HFF-Myc (cell line): ENCODE measurements around the gene LCN6.
"Not testable (repeated sequence)": the region's sequence is repeated elsewhere in the genome, so short reads cannot be mapped to it uniquely, and the experiment has no call there.

Experiments used
- DNase-seq: peaks from one replicate; pipeline ENCODE4 v3.0.0-alpha.2; 2011; ENCODE audit warnings: low read depth; ENCODE audit errors: extremely low read depth
- H3K4me3 ChIP-seq: replicated peaks from 2 replicates; pipeline ENCODE4 v1.5.1; 2011; ENCODE audit warnings: low read depth, mild to moderate bottlenecking, control low read depth, low read length
- TF ChIP-seq, protein P1 (sequence below): IDR thresholded peaks from 2 replicates; pipeline ENCODE4 v1.5.1; 2012; ENCODE audit warnings: mild to moderate bottlenecking, low read depth, low read length, control low read depth; ENCODE audit errors: missing control alignments

LCN6 gene

DNA sequence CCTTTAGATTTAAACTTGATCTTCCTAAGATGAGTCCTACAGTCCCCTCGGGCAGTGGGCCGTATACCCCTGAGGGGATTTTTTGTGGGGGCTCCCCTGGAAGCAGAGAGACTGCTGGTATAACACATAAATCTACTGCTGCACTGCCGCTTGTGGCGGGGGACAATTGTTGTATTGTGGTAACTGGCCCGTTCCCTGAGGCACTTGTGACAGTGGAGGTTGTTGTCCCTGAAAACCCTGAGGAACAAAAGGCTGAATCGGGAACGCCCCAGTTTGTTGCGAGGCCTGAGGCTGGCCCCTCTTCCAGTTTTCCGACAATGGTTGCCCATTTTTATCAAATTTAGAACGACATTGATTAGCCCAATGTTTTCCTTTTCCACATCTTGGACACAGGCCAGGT, 38.1 kb upstream of the LCN6 start:
- DNase-seq = no peak
- TF ChIP-seq, protein P1, sequence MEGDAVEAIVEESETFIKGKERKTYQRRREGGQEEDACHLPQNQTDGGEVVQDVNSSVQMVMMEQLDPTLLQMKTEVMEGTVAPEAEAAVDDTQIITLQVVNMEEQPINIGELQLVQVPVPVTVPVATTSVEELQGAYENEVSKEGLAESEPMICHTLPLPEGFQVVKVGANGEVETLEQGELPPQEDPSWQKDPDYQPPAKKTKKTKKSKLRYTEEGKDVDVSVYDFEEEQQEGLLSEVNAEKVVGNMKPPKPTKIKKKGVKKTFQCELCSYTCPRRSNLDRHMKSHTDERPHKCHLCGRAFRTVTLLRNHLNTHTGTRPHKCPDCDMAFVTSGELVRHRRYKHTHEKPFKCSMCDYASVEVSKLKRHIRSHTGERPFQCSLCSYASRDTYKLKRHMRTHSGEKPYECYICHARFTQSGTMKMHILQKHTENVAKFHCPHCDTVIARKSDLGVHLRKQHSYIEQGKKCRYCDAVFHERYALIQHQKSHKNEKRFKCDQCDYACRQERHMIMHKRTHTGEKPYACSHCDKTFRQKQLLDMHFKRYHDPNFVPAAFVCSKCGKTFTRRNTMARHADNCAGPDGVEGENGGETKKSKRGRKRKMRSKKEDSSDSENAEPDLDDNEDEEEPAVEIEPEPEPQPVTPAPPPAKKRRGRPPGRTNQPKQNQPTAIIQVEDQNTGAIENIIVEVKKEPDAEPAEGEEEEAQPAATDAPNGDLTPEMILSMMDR = no peak
- no peak overlapping the region for H3K4me3 ChIP-seq

DNA sequence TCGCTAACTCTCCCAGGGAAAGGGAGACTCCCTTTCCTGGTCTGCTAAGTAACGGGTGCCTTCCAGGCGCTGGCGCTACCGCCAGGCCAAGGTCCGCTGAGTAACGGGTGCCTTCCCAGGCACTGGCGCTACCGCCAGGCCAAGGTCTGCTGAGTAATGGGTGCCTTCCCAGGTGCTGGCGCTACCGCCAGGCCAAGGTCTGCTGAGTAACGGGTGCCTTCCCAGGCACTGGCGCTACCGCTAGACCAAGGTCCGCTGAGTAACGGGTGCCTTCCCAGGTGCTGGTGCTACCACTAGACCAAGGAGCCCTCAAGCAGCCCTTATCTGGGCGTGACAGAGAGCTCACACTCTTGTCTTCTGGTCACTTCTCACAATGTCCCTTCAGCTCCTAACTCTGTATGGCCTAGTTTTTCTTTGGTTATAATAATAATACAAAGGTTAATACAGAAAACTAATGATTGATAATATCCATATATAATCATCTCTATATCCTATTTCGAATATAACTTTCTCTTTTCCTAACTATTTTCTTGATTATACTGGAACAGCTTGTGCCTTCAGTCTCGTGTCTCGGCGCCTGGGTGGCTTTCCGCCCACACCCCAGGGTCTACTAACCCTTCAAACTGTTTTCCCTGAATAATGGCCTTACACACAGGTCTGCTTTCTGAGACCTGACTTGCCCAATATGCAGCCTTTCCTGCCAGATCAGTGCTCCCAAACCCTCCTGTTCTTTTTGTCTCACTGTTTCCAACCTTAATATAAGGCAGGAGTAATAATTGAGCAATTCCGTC, 37.4 kb upstream of the LCN6 start:
- not testable (repeated sequence) for DNase-seq, H3K4me3 ChIP-seq

DNA sequence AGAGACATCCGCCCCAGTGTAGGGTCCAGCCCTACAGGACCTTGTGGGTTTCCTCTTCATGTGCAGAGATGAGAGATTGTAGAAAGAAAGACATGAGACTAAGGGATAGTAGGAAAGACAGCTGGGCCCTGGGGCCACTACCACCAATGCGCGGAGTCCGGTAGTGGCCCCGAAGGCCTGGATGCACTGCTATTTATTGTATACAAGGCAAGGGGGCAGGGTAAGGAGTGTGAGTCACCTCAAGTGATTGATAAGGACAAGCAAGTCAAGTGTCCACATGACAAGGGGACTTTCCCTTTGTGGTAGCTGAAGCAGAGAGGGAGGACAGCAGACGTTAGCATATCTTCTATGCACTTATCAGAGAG, 36.7 kb upstream of the LCN6 start:
- TF ChIP-seq, protein P1 = no peak
- no peak for DNase-seq

DNA sequence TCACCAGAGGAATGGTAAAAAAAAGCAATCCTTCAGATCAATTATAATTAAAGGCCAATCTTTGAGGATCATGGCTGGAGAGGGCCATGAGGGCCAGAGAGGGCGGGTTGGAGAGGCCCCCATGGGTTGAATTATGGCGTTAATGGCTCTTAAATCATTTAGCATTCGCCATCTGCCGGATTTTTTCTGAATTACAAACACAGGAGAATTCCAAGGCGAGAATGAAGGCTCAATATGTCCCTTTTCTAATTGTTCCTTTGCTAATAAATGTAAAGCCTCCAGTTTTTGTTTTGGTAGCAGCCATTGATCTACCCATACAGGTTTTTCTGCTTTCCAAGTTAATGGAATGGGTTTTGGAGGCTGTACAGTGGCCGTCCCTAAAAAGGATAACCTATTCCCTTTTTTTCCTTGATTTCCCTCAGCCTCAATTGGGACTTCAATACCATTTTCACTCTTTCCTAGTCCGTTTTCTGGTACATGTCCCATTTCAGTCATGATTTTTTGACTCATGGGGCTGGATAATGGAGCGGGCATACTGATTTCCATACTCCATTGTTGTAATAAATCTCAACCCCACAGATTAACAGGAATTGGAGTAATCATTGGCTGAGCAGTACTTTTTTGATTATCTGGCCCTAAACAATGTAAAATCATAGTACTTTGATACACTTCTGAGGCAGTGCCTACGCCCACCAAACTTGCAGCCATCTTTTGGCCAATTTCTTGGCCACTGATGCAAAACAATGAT, 36.1 kb upstream of the LCN6 start:
- TF ChIP-seq, protein P1 = peak; percentile 8
- no peak for DNase-seq
- H3K4me3 ChIP-seq = no peak overlapping the region

More for the DNA sequence above, 36.7 kb upstream of the LCN6 start:
- no peak overlapping the region for H3K4me3 ChIP-seq

DNA sequence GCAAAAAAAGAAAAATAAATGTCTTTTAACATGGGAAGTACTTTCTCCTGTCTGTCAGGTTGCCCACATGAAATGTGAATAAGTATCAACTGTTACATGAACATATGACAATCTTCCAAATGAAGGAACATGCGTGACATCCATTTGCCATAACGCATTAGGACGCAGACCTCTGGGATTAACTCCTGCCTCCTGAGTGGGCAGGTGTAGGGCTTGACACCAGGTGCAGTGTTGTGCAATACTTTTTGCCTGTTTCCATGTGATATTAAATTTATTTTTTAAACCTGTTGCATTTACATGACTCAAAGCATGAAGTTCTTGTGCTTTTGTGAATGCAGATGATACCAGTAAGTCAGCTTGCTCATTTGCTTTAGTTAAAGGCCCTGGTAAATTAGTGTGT, 34.1 kb upstream of the LCN6 start:
- H3K4me3 ChIP-seq = no peak overlapping the region
- DNase-seq = no peak

DNA sequence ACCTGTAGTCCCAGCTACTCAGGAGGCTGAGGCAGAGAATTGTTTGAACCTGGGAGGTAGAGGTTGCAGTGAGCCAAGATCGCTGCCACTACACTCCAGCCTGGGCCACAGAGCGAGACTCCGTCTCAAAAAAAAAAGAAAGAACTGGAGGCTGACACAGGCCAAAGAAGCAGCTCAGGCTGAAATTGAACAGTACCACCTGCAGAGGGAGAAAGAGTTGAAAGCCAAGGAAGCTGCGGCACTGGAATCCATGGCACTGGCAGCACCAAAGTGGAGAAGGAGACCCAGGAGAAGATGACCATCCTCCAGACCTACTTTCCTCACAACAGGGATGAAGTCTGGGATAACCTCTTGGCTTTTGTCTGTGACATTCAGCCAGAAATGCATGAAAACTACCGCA, 31.5 kb upstream of the LCN6 start:
- TF ChIP-seq, protein P1 = no peak
- no peak for DNase-seq
- no peak overlapping the region for H3K4me3 ChIP-seq

More for the DNA sequence above, 34.1 kb upstream of the LCN6 start:
- TF ChIP-seq, protein P1 = no peak

DNA sequence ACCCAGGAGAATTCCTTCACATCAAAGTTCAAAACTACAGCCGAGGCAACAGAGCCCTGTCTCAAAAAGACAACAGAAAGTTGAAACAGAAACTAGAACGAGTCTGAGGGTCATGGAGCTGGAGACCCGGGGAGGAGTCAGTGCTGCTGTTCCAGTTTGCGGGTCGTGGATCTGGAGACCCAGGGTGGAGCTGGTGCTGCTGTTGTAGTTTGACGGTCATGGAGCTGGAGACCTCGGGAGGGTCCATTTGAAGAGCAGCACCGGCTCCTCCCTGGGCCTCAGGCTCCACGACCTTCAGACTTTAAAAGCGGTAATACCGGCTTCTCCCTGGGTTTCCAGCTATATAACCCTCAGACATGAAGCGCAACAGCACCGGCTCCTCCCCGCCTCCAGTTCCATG, 29.0 kb upstream of the LCN6 start:
- DNase-seq = no peak
- TF ChIP-seq, protein P1 = no peak
- no peak overlapping the region for H3K4me3 ChIP-seq
